Muscle layer of colon (tissue), 2 donors: ENCODE results near the gene CLSTN3.

Source experiments
- H3K27ac ChIP-seq: one replicate; pipeline ENCODE4 v1.7.0; 2013; ENCODE audit warnings: low read depth, mild to moderate bottlenecking, low read length, moderate library complexity
- H3K27me3 ChIP-seq, 2 donors: one replicate each; pipeline ENCODE4 v1.7.0; 2013; ENCODE audit warnings: low read length in 2 of 2, mild to moderate bottlenecking in 2 of 2; ENCODE audit not compliant: insufficient read depth in 2 of 2, control insufficient read depth in 1 of 2
- H3K36me3 ChIP-seq: one replicate; pipeline ENCODE4 v1.7.0; 2013; ENCODE audit warnings: mild to moderate bottlenecking, low read length; ENCODE audit not compliant: insufficient read depth
- H3K4me1 ChIP-seq: one replicate; pipeline ENCODE4 v1.7.0; 2013; ENCODE audit warnings: mild to moderate bottlenecking, low read length; ENCODE audit not compliant: insufficient read depth
- H3K4me3 ChIP-seq, 2 donors: one replicate each; pipeline ENCODE4 v1.7.0; 2013; ENCODE audit warnings: low read length in 2 of 2, low read depth in 1 of 2, mild to moderate bottlenecking in 1 of 2, moderate library complexity in 1 of 2
- H3K9ac ChIP-seq: one replicate; pipeline ENCODE4 v1.7.0; 2013; ENCODE audit warnings: low read length
- H3K9me3 ChIP-seq: one replicate; pipeline ENCODE4 v1.7.0; 2013; ENCODE audit warnings: mild to moderate bottlenecking, low read length
- donor health status: abdominal sarcoma.
- donor health status: Adenocarcinoma of cecum.

CLSTN3 gene

DNA sequence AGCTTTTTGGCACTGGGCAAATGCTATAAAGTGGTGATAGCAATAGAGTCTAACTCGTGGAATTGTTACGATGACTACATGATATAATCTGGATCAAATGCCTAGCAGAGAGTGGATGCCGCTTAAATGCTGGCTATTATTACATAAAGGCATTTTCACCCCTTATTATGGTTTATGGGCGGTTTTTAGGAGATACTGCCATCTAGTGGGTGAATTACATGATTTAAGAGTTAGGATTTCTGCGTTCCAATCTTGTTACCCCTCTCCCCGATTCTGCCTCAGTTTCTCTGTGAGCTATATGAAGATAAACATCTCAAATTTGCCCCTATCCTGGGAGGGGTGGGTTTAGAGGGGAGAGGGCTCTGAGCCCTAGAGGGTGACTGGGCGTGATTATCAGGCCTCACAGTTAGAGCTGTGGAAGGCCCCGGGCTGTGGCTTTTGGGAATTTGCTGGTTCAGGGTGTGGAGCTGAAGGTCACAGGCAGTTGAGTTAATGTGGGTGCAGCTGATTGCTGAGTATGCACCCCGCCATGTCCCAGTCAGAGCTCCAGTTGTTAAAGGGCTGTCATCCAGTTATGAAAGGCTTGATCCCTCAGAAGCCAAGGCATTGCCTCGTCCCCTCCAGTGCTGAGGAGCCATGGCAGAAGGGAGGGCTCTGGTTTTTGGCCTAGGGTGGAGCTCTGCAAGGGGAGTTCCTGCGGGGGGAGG is 14.4 kb downstream of the CLSTN3 start:
- Histone ChIP-seq H3K4me1 (no peaks in the 10 kb centered on the region), H3K27me3 (no peaks in the 10 kb centered on the region), H3K36me3 (peaks cover 16% of the 10 kb centered on the region), H3K9ac (no peak overlapping the region), H3K27ac (no peak overlapping the region), H3K9me3 (no peaks in the 10 kb centered on the region), H3K4me3 (no peak overlapping the region)

DNA sequence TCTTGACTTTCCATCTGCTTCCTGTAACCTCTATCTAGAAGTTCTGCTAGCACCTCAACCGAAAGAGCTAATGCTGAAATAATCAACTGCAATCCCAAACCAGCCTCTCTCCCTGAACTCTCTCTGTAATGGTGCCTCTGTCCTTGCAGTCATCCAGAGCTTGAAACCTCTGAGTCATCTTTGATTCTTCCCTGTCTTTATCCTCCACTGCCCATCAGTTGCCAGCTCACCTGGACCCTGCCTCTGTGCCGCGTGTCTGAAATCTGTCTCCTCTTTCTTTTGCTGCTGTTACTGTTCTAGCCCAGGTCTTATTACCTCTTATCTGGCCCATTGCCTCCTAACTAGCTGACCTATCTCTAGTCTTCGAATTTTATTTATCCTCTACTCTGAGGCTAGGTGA is 15.5 kb downstream of the CLSTN3 start:
- no peaks in the 10 kb centered on the region for H3K4me1 ChIP-seq
- no peaks in the 10 kb centered on the region for H3K27me3 ChIP-seq
- no peak overlapping the region for H3K9ac ChIP-seq
- peaks cover 17% of the 10 kb centered on the region for H3K36me3 ChIP-seq
- no peak overlapping the region for H3K4me3 ChIP-seq
- H3K9me3 ChIP-seq, result no peaks in the 10 kb centered on the region
- H3K27ac ChIP-seq, result no peak overlapping the region

DNA sequence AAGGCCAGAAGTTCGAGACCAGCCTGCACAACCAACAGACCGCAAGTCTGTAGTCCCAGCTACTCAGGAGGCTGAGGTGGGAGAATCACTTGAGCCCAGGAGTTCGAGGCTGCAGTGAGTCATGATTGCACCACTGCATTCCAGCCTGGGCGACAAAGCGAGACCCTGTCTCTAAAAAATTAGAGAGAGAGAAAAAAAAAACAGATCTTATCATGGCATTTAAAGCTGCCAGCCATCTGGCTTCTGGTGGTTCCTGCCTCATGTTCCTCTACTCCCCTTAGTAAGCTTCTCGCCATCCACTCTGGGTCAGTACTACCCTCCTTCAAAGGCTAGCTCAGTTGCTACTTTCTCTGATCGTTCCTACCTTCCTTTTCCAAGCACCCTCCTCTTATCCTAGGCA is 16.1 kb downstream of the CLSTN3 start:
- Histone ChIP-seq H3K36me3 (peaks cover 17% of the 10 kb centered on the region), H3K4me1 (no peaks in the 10 kb centered on the region), H3K4me3 (no peak overlapping the region), H3K27me3 (no peaks in the 10 kb centered on the region), H3K27ac (no peak overlapping the region), H3K9me3 (no peaks in the 10 kb centered on the region), H3K9ac (no peak overlapping the region)

- no peaks in the 10 kb centered on the region for H3K27me3 ChIP-seq
- no peak overlapping the region for H3K27ac ChIP-seq
- H3K4me3 ChIP-seq, result no peak overlapping the region
- no peak overlapping the region for H3K9ac ChIP-seq
- H3K36me3 ChIP-seq, result peaks cover 17% of the 10 kb centered on the region
- no peaks in the 10 kb centered on the region for H3K4me1 ChIP-seq
- no peaks in the 10 kb centered on the region for H3K9me3 ChIP-seq
Measured at GRCh38 chr12:7146906-7147305, 16.7 kb downstream of the CLSTN3 start.

DNA sequence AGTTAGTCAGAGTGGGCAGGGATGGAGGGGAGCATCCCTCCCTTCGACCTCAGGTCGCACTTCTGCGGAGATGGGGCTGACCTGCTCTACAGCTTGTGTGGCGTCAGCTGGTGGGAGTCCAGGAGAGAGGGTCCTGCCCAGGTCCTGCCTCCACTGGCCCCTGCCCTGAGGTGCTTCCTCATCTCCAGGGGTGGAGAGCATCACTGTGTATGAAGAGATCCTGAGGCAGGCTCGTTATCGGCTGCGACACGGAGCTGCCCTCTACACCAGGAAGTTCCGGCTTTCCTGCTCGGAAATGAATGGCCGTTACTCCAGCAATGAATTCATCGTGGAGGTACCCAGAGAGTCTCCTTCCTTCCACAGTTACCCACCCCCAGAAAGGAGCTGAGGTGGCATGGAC is 20.2 kb downstream of the CLSTN3 start:
- H3K27ac ChIP-seq, result no peak overlapping the region
- no peak overlapping the region for H3K4me3 ChIP-seq
- H3K9me3 ChIP-seq, result no peaks in the 10 kb centered on the region
- H3K36me3 ChIP-seq, result peaks cover 17% of the 10 kb centered on the region
- H3K4me1 ChIP-seq, result no peaks in the 10 kb centered on the region
- no peaks in the 10 kb centered on the region for H3K27me3 ChIP-seq
- no peak overlapping the region for H3K9ac ChIP-seq

- Histone ChIP-seq H3K36me3 (peaks cover 17% of the 10 kb centered on the region), H3K4me3 (no peak overlapping the region), H3K9ac (no peak overlapping the region), H3K27me3 (no peaks in the 10 kb centered on the region), H3K9me3 (no peaks in the 10 kb centered on the region), H3K27ac (no peak overlapping the region), H3K4me1 (no peaks in the 10 kb centered on the region)
Measured at GRCh38 chr12:7150841-7151240, 20.7 kb downstream of the CLSTN3 start.

GRCh38 chr12:7151532-7151931 is 21.4 kb downstream of the CLSTN3 start:
- Histone ChIP-seq H3K9ac (no peak overlapping the region), H3K9me3 (no peaks in the 10 kb centered on the region), H3K27ac (no peak overlapping the region), H3K36me3 (peaks cover 13% of the 10 kb centered on the region), H3K4me1 (no peaks in the 10 kb centered on the region), H3K4me3 (no peak overlapping the region), H3K27me3 (no peaks in the 10 kb centered on the region)

DNA sequence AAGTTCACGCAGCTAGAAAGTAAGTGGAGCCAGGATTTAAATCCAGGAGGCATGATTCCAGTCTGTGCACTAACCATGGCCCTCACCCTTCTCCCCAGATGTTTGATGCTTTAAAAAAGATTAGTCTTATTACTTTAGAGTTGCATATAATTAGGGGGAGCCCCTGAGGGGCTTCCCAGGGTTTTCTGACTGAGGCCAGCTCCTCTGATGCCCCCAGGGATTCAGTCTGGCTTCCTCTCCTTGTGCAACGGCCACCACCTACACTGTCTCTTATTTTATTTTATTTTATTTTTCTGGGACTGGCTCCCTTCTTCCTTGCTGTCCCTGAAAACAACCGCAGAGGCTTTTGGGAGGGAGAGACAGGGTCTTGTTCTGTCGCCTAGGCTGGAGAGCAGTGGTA is 22.6 kb downstream of the CLSTN3 start:
- Histone ChIP-seq H3K27me3 (no peaks in the 10 kb centered on the region), H3K4me3 (no peak overlapping the region), H3K27ac (no peak overlapping the region), H3K36me3 (peaks cover 11% of the 10 kb centered on the region), H3K4me1 (no peaks in the 10 kb centered on the region), H3K9me3 (no peaks in the 10 kb centered on the region), H3K9ac (no peak overlapping the region)

DNA sequence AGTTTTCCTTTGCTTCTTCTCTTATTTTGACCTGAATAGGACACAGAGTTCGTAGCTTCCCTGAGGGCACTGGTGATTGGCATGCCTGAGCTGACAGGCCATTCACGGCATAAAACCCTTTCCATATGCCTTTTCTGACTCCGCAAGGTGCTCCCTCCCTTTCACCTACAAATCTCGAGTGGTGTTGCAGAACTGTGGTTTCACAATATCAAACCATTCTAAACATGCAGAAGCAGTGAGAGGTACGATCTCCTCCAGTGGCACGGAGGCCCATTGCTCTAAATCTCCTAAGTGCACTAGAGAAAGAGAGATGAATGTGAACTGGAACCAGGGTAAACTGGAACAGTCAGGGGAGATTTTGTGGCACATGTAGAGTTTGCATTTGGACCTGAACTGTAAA is 23.9 kb downstream of the CLSTN3 start:
- no peak overlapping the region for H3K9ac ChIP-seq
- no peaks in the 10 kb centered on the region for H3K9me3 ChIP-seq
- no peak overlapping the region for H3K4me3 ChIP-seq
- no peaks in the 10 kb centered on the region for H3K4me1 ChIP-seq
- H3K36me3 ChIP-seq, result peaks cover 10% of the 10 kb centered on the region
- H3K27ac ChIP-seq, result no peak overlapping the region
- no peaks in the 10 kb centered on the region for H3K27me3 ChIP-seq

- H3K4me3 ChIP-seq, result no peak overlapping the region
- H3K9ac ChIP-seq, result no peak overlapping the region
- H3K27me3 ChIP-seq, result no peaks in the 10 kb centered on the region
- H3K27ac ChIP-seq, result no peak overlapping the region
- no peaks in the 10 kb centered on the region for H3K9me3 ChIP-seq
- no peaks in the 10 kb centered on the region for H3K4me1 ChIP-seq
- H3K36me3 ChIP-seq, result peaks cover under 1% of the 10 kb centered on the region
Measured at GRCh38 chr12:7154901-7155470, 24.8 kb downstream of the CLSTN3 start.

GRCh38 chr12:7155471-7156034 is 25.4 kb downstream of the CLSTN3 start:
- H3K36me3 ChIP-seq, result no peaks in the 10 kb centered on the region
- no peak overlapping the region for H3K27ac ChIP-seq
- H3K27me3 ChIP-seq, result no peaks in the 10 kb centered on the region
- no peak overlapping the region for H3K4me3 ChIP-seq
- no peaks in the 10 kb centered on the region for H3K4me1 ChIP-seq
- no peaks in the 10 kb centered on the region for H3K9me3 ChIP-seq
- H3K9ac ChIP-seq, result no peak overlapping the region
